Heart left ventricle (tissue), 16 donors: ENCODE results near the gene STARD13. TPM values are rescaled to one million over a fixed set of nuclear protein-coding genes. Genes with fewer than 3 reads are reported as not detected.

Experiments
- ATAC-seq, 4 donors: fragments of 200-7000 bp; cut with Tn5 transposase; one replicate each; pipeline ENCODE4 v1.9.1; 2020 to 2022; ENCODE audit warnings: moderate library complexity in 4 of 4, mild to moderate bottlenecking in 3 of 4, moderate number of reproducible peaks in 1 of 4
- DNase-seq, 5 donors: peaks; one replicate each; pipeline ENCODE4 v3.0.0-alpha.2; 2020
- H3K27ac ChIP-seq, 12 donors: fragments of 200-600 bp; sonication (generic) in 4 of 12; one replicate each; pipeline versions ENCODE4 v1.5.0 to v1.8.0; 2016 to 2022; ENCODE audit warnings: mild to moderate bottlenecking in 2 of 12
- H3K27me3 ChIP-seq, 9 donors: fragments of 200-600 bp; sonication (generic) in 2 of 9; one replicate each; pipeline versions ENCODE4 v1.5.1 to v1.8.0; 2016 to 2022; ENCODE audit warnings: mild to moderate bottlenecking in 3 of 9
- H3K36me3 ChIP-seq, 9 donors: fragments of 200-600 bp; sonication (generic) in 2 of 9; one replicate each; pipeline versions ENCODE4 v1.5.0 to v1.8.0; 2018 to 2022; ENCODE audit warnings: mild to moderate bottlenecking in 2 of 9
- H3K4me1 ChIP-seq, 12 donors: fragments of 200-600 bp; sonication (generic) in 4 of 12; one replicate each; pipeline versions ENCODE4 v1.5.0 to v1.8.0; 2016 to 2022; ENCODE audit warnings: mild to moderate bottlenecking in 3 of 12
- H3K4me3 ChIP-seq, 12 donors: fragments of 200-600 bp; sonication (generic) in 4 of 12; one replicate each; pipeline versions ENCODE4 v1.5.0 to v1.8.0; 2017 to 2022; ENCODE audit warnings: mild to moderate bottlenecking in 9 of 12, moderate library complexity in 4 of 12
- H3K9me3 ChIP-seq, 12 donors: fragments of 200-600 bp; sonication (generic) in 4 of 12; one replicate each; pipeline versions ENCODE4 v1.5.0 to v1.8.0; 2016 to 2022; ENCODE audit warnings: mild to moderate bottlenecking in 1 of 12
- POLR2A ChIP-seq, 2 donors: fragments of 450-650 bp; IDR thresholded peaks; one replicate each; pipeline ENCODE4 v1.6.1; 2017; ENCODE audit warnings: antibody characterized with exemption in 2 of 2, mild to moderate bottlenecking in 2 of 2, moderate library complexity in 2 of 2
- WGBS, 4 donors: extraction: QIAGEN DNeasy Blood & Tissue Kit in 2 of 4; methylation state at CpG; one replicate each; pipeline versions ENCODE4 v1.1.5 to v1.1.7; 2013 to 2018; 5-methylcytosine and 5-hydroxymethylcytosine counted together
- intact Hi-C, 10 donors: fragments of 100-400 bp; cut with DNase I; formaldehyde crosslinking; loops; one replicate each; pipeline versions ENCODE4 v1.11.1 to v1.14.2; 2022
- polyA plus RNA-seq, 2 donors: library from polyadenylated mRNA; stranded (reverse); fragments of 200-250 nt; gene quantifications; one replicate each; pipeline ENCODE4 v1.2.3, GENCODE V29; 2013
- total RNA-seq, 9 donors: library from RNA; depleted of rRNA in 2 of 9; stranded (reverse); fragments of >200 nt in 2 of 9; fragmentation: NEBNext Ultra II Directional in 3 of 9; extraction: Animal tissue kit (Norgen Biotek cat#: 25700) in 3 of 9; gene quantifications; one replicate each; pipeline versions ENCODE4 v1.1.0 to v1.2.4, GENCODE V29; 2016 to 2023
- TF ChIP-seq, protein P1 (sequence below), 12 donors: fragments of 200-600 bp; sonication (generic) in 4 of 12; IDR thresholded peaks; one replicate each; pipeline versions ENCODE4 v1.5.0 to v1.8.0; 2018 to 2022; ENCODE audit warnings: antibody characterized with exemption in 12 of 12, mild to moderate bottlenecking in 5 of 12
- donor health status: ischemic (EF 13 %, LVEDD 7.1; RV severe dilation, severe dysfunction).
- donor health status: healthy with polysubstance abuse.
- donor health status: DM: no; HTN: yes; CAD: no.
- donor health status: DM: no; HTN: no; CAD: no.
- donor health status: ischemic (EF 25% LVEDD 6.9; RV normal size, moderate dysfunction).
- donor health status: ischemic (EF 25% LVEDD 5.7; RV mildly dilated, moderate dysfunction).
- donor health status: healthy.
- donor health status: DM: yes; HTN: yes; CAD: no.
- donor health status: ischemic (EF 35%, LVEDD 5.7; RV mildly dilated, moderate dysfunction).
- donor health status: nonischemic (EF 11% LVEDD 7.7; RV severe dilation, severe dysfunction).
- donor health status: DM: yes; HTN: yes; CAD: no.
- donor health status: PGD.
- donor health status: ischemic (EF 29% LVEDD 5.4; RV normal size, mild dysfunction).
- donor health status: nonischemic (EF 23%, LVEDD 6.1; RV moderate dilation, normal function).

The STARD13 gene
- total and polyA plus RNA-seq, 11 donors = 9.3 to 39.2 (median 28.3) TPM

GRCh38 chr13:33265133-33265532 is 20.4 kb downstream of the STARD13 start:
- Histone ChIP-seq H3K27me3 (no peaks in the 10 kb centered on the region), H3K4me3 (no peak overlapping the region), H3K9me3 (no peaks in the 10 kb centered on the region), H3K36me3 (peaks cover 0 to 7% (median 0%) of the 10 kb centered on the region in 9 donors), H3K4me1 (peaks cover 17 to 97% (median 67%) of the 10 kb centered on the region in 12 donors), H3K27ac (peak overlapping the region in 6 of 12 donors; percentile 0 to 76 (median 60))
- ATAC-seq (no peak), DNase-seq (no peak)
- TF ChIP-seq POLR2A (IDR thresholded peaks at IDR 0.05) = no peak
- TF ChIP-seq, protein P1, sequence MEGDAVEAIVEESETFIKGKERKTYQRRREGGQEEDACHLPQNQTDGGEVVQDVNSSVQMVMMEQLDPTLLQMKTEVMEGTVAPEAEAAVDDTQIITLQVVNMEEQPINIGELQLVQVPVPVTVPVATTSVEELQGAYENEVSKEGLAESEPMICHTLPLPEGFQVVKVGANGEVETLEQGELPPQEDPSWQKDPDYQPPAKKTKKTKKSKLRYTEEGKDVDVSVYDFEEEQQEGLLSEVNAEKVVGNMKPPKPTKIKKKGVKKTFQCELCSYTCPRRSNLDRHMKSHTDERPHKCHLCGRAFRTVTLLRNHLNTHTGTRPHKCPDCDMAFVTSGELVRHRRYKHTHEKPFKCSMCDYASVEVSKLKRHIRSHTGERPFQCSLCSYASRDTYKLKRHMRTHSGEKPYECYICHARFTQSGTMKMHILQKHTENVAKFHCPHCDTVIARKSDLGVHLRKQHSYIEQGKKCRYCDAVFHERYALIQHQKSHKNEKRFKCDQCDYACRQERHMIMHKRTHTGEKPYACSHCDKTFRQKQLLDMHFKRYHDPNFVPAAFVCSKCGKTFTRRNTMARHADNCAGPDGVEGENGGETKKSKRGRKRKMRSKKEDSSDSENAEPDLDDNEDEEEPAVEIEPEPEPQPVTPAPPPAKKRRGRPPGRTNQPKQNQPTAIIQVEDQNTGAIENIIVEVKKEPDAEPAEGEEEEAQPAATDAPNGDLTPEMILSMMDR (IDR thresholded peaks at IDR 0.05) = no peak
- intact Hi-C loops = loop anchor here in 1 of 10 donors (5.0 kb wide), 1 partner anchor 33 kb away; no protein-coding TSS in a partner anchor

DNA sequence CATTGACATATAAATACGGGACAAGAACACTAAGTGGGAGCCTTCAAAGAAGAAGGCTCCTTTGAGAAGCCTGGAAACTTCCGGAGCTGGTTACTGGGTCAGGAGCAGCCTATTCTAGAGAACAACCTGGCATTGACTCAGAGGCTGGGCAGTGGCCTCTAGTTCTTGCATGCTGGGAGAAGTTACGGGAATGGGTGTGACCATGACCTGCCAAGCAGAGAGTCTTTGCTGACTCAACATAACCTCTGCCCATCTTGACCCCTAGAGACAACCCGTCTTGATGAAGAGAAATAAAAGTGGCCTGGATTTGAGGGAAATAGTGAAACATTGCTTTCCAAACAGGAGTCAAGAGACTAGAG is 21.0 kb downstream of the STARD13 start:
- TF ChIP-seq, protein P1 (IDR thresholded peaks at IDR 0.05) = no peak
- TF ChIP-seq POLR2A (IDR thresholded peaks at IDR 0.05) = no peak
- intact Hi-C loops = no loop called here
- peak overlapping the region in 11 of 12 donors; percentile 0 to 86 (median 54) for H3K27ac ChIP-seq

DNA sequence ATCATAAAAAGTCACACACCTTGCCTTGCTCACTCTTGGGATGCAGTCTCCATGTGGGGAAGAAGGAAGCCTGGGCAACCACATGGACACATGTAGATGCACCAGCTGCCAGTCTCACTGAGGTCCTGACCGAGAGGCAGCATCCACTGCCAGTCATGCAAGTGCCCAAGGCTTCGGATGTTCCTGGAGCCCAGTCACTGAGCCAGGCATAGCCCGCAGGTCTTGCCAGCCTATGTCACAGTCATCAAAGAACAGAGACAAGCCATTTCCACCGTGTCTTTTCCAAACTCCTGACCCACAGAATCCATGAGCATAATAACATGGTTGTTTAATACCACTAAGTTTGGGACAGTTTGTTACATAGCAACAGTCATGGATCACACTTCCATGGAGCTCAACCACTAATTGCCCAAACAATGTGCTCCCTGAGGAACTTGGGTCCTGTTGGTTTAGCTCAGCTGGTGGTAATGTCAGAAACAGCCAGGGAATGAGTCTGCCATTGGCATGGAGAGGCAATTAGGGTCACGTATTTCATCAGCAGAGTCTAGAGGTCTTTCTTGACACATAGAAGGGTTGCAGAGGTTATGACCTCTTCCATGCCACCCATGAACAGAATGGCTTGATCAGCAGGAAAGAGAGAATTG is 21.5 kb downstream of the STARD13 start:
- WGBS, 4 donors = 85 to 91% (median 87%) methylated on average over 5 of the region's 5 CpGs
- peaks cover 17 to 98% (median 72%) of the 10 kb centered on the region in 12 donors for H3K4me1 ChIP-seq
- DNase-seq (no peak), ATAC-seq (peak in 2 of 4 donors; percentile 4 to 23)
- TF ChIP-seq, protein P1 (IDR thresholded peaks at IDR 0.05) = no peak
- no peak for TF ChIP-seq POLR2A (IDR thresholded peaks at IDR 0.05)
- H3K4me3 ChIP-seq = no peak overlapping the region
- H3K27me3 ChIP-seq = no peaks in the 10 kb centered on the region
- no peaks in the 10 kb centered on the region for H3K9me3 ChIP-seq
- H3K27ac ChIP-seq = peak overlapping the region; percentile 17 to 86 (median 52)
- H3K36me3 ChIP-seq = peaks cover 0 to 7% (median 0%) of the 10 kb centered on the region in 9 donors
- intact Hi-C loops = no loop called here

More for the DNA sequence above, 21.0 kb downstream of the STARD13 start:
- Histone ChIP-seq H3K36me3 (peaks cover 0 to 7% (median 0%) of the 10 kb centered on the region in 9 donors), H3K4me1 (peaks cover 17 to 98% (median 70%) of the 10 kb centered on the region in 12 donors), H3K9me3 (no peaks in the 10 kb centered on the region), H3K4me3 (no peak overlapping the region), H3K27me3 (no peaks in the 10 kb centered on the region)
- no peak for ATAC-seq
- DNase-seq = no peak
- WGBS, 4 donors = 83 to 93% (median 90%) methylated on average over 4 of the region's 4 CpGs

DNA sequence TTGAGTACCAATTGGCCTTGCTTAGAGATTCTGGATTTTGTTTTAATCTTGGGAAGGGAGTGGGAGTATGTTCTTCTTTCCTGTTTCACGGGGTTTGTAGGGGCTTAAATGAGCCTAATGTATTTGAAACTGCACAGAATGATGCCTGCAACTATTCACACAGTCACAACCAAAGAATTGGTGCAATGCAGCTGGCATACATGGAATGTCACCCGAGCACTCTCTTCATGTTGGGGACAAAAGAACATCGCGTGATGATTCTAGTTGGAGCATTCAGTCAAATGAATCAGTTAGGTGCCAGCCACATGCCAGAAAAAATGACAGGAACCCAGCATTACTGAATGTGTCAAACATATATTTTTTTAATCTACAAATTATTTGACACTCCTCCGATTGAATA is 22.1 kb downstream of the STARD13 start:
- ATAC-seq = peak in 2 of 4 donors; percentile 64 to 72
- 51 to 65% (median 59%) methylated on average over 5 of the region's 5 CpGs for WGBS, 4 donors
- Histone ChIP-seq H3K4me3 (no peak overlapping the region), H3K4me1 (peaks cover 19 to 98% (median 73%) of the 10 kb centered on the region in 12 donors), H3K27ac (peak overlapping the region; percentile 25 to 86 (median 57)), H3K9me3 (no peaks in the 10 kb centered on the region), H3K36me3 (peaks cover 0 to 5% (median 0%) of the 10 kb centered on the region in 9 donors), H3K27me3 (no peaks in the 10 kb centered on the region)
- TF ChIP-seq POLR2A (IDR thresholded peaks at IDR 0.05) = no peak
- TF ChIP-seq, protein P1 (IDR thresholded peaks at IDR 0.05) = no peak
- DNase-seq = no peak
- intact Hi-C loops = no loop called here
